HG03108 (cell line): ENCODE data around the gene LGI1.
"Not testable (repeated sequence)": the region's sequence is repeated elsewhere in the genome, so short reads cannot be mapped to it uniquely, and the experiment has no call there.

Experiments used
- ATAC-seq: cut with Tn5 transposase; IDR thresholded peaks from one replicate; pipeline ENCODE4 v1.9.1; 2021; ENCODE audit warnings: moderate library complexity; ENCODE audit not compliant: unreplicated experiment

Gene LGI1

GRCh38 chr10:93804200-93804599, 46.5 kb downstream of the LGI1 start:
- ATAC-seq, result no peak

GRCh38 chr10:93806903-93807302, 49.2 kb downstream of the LGI1 start:
- no peak for ATAC-seq

GRCh38 chr10:93807371-93807770, 49.6 kb downstream of the LGI1 start:
- ATAC-seq, result no peak

- no peak for ATAC-seq
Observed at GRCh38 chr10:93812659-93813338, 55.1 kb downstream of the LGI1 start.

GRCh38 chr10:93813507-93814465, 56.0 kb downstream of the LGI1 start:
- no peak for ATAC-seq

GRCh38 chr10:93815304-93816096, 57.8 kb downstream of the LGI1 start:
- no peak for ATAC-seq

- ATAC-seq, result no peak
Observed at GRCh38 chr10:93816123-93816747, 58.5 kb downstream of the LGI1 start.

GRCh38 chr10:93818086-93818485, 60.4 kb downstream of the LGI1 start:
- ATAC-seq, result no peak

GRCh38 chr10:93819520-93819919, 61.8 kb downstream of the LGI1 start:
- ATAC-seq, result no peak

- ATAC-seq, result no peak
Observed at GRCh38 chr10:93820434-93820833, 62.7 kb downstream of the LGI1 start.

- ATAC-seq, result no peak
Observed at GRCh38 chr10:93821051-93821772, 63.5 kb downstream of the LGI1 start.

- no peak for ATAC-seq
Observed at GRCh38 chr10:93826355-93826754, 68.6 kb downstream of the LGI1 start.

GRCh38 chr10:93827056-93827804, 69.5 kb downstream of the LGI1 start:
- ATAC-seq, result no peak

GRCh38 chr10:93831065-93831464, 73.3 kb downstream of the LGI1 start:
- ATAC-seq, result not testable (repeated sequence)

GRCh38 chr10:93835770-93836169, 78.0 kb downstream of the LGI1 start:
- ATAC-seq, result no peak

- ATAC-seq, result no peak
Observed at GRCh38 chr10:93837822-93838221, 80.1 kb downstream of the LGI1 start.

- no peak for ATAC-seq
Observed at GRCh38 chr10:93838278-93838677, 80.5 kb downstream of the LGI1 start.

- no peak for ATAC-seq
Observed at GRCh38 chr10:93841961-93842360, 84.2 kb downstream of the LGI1 start.

GRCh38 chr10:93844979-93845626, 87.4 kb downstream of the LGI1 start:
- ATAC-seq, result no peak
